ENCODE measurements around the gene ADAMTSL1.

- no peak for TF ChIP-seq TARDBP (IDR thresholded peaks at IDR 0.05)
- no peak for TF ChIP-seq FOXK2 (IDR thresholded peaks at IDR 0.05)
- no peak for TF ChIP-seq SP1 (IDR thresholded peaks at IDR 0.05)
- no peak for TF ChIP-seq HDGF (IDR thresholded peaks at IDR 0.05; ENCODE audit: borderline replicate concordance)
- TF ChIP-seq FOXM1 (IDR thresholded peaks at IDR 0.05; ENCODE audit: borderline replicate concordance) = no peak
- no peak for TF ChIP-seq FOXA1 (IDR thresholded peaks at IDR 0.05)
- no peak for TF ChIP-seq SUZ12 (IDR thresholded peaks at IDR 0.05)
- TF ChIP-seq CTBP1 (IDR thresholded peaks at IDR 0.05; ENCODE audit: borderline replicate concordance) = no peak
- TF ChIP-seq ELF4 (IDR thresholded peaks at IDR 0.05) = no peak
- TF ChIP-seq NFRKB (IDR thresholded peaks at IDR 0.05) = no peak
Measured at GRCh38 chr9:18662320-18662719, 188.4 kb downstream of the ADAMTSL1 start.

Measured in HEK293T (cell line).